ENCODE data around the gene LENG9.
A peak's percentile ranks its signal among the peaks of the same experiment; 100 is the strongest.
"Not testable (repeated sequence)": the region's sequence is repeated elsewhere in the genome, so short reads cannot be mapped to it uniquely, and the experiment has no call there.

Gene LENG9

DNA sequence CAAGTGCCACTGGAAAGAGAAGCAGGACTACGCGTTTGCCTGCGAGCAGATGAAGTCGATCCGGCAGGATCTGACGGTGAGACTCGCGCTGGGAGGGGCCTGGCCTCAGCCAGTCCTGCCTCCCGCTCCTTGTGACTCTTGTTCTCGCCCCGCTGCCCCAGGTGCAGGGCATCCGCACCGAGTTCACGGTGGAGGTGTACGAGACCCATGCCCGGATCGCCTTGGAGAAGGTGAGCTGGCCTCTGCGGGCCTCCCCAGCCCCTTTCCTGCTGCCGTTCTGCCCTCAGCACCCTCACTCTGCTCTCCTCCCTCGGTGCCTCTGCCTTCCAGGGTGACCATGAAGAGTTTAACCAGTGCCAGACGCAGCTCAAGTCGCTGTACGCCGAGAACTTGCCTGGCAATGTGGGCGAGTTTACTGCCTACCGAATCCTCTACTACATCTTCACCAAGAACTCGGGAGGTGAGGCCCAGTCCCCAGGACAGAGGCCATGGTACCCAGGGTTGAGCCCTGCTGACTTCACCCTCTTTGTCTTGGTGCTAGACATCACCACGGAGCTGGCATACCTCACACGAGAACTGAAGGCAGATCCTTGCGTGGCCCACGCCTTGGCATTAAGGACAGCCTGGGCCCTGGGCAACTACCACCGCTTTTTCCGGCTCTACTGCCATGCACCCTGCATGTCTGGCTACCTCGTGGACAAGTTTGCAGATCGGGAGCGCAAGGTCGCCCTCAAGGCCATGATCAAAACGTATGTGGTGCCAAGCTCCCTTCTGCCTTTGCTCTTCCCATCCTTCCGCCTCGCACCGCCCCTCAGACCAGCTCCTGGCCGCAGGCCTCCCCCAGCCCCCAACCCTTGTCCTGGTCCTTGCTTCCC, 5.6 kb downstream of the LENG9 start:
- no peak for DNase-seq

DNA sequence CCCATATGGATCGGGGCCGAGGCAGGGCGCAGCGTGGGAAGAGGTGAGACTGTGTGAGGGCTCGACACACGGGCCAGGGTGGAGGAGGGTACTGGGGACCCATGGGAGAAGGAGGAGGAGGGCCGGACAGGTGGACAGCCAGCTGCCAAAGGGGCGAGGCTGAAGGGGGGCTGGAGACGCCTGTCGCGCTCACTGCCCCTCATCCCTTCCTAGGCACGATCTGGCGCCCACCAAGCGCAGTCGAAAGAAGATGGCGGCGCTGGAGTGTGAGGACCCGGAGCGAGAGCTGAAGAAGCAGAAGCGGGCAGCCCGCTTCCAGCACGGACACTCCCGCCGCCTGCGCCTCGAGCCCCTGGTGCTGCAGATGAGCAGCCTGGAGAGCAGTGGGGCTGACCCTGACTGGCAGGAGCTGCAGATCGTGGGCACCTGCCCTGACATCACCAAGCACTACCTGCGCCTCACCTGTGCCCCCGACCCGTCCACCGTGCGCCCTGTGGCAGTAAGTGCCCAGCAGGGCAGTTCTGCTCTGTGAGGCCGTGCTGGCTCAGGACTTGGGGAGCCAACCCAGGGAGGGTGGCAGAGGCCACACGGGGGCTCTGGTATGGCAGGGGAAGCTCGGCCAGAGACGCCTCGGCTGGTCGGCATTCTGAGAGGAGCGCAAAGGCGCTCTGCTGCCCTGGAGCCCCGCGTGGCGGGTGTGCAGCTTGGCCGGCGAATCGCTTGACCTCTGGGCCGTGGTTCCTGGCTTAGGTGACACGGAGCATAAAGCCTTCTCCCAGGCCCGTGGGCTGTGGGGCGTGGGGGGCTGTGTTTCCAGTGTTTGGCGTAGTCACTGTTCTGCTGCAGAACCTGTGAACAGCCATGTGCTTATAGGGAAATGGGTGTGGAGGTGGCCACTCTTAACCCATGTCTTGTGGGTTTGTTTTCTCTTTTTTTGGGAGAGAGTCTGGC, 6.9 kb downstream of the LENG9 start:
- DNase-seq, result no peak

DNA sequence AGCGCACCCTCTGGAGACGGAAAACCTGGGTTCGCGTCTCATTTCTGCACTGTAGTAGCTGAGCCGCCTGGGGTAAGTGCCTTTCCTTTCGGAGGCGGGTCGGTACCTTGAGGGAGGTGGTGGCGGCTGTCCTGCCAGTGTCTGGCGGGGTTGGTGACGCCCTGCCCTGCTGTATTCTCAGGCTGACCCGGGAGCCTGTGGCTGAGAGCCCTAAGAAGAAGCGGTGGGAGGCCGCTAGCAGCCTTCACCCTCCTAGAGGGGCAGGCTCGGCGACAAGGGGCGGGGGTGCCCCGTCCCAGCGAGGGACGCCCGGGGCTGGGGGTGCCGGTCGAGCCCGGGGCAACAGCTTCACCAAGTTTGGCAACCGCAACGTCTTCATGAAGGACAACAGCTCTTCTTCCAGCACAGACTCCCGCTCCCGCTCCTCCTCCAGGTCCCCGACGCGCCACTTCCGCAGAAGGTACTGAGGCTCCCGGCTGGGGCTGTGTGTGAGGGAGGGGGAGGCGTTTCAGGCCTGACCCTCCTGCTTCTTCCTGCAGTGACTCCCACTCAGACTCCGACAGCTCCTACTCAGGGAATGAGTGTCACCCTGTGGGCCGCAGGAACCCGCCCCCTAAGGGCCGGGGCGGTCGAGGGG, 7.7 kb downstream of the LENG9 start:
- DNase-seq, result no peak

DNA sequence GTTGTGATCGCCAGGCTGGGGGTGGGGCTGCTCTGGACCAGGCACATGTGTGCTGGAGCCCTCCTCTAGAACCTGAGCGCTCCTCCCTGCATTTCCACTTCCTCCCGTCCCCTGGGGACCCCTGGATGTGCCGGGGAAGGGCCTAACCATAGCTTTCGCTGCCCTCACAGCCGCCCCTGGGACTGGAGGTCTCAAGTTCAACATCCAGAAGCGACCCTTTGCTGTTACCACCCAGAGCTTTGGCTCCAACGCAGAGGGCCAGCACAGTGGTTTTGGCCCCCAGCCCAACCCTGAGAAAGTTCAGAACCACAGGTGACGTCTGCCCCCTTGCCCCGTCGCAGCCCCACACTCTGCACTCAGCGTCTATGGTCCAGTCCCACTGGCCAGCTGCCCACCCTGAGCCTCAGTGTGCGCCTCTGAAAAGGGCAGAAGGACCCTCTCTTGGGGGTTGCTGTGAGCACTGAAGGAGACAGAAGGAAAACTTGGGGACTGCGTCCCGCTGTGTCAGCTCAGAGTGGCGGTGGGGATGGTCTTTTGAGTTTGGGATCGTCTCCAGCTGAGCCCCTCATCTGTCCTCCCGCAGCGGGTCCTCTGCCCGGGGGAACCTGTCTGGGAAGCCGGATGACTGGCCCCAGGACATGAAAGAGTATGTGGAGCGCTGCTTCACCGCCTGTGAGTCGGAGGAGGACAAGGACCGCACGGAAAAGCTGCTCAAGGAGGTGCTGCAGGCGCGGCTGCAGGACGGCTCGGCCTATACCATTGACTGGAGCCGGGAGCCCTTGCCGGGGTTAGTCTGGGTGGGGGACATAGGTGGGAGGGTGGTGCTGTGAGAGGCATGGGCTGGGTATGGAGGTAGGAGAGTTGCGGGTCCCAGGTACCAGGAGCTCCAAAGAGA, 8.6 kb downstream of the LENG9 start:
- DNase-seq, result no peak

DNA sequence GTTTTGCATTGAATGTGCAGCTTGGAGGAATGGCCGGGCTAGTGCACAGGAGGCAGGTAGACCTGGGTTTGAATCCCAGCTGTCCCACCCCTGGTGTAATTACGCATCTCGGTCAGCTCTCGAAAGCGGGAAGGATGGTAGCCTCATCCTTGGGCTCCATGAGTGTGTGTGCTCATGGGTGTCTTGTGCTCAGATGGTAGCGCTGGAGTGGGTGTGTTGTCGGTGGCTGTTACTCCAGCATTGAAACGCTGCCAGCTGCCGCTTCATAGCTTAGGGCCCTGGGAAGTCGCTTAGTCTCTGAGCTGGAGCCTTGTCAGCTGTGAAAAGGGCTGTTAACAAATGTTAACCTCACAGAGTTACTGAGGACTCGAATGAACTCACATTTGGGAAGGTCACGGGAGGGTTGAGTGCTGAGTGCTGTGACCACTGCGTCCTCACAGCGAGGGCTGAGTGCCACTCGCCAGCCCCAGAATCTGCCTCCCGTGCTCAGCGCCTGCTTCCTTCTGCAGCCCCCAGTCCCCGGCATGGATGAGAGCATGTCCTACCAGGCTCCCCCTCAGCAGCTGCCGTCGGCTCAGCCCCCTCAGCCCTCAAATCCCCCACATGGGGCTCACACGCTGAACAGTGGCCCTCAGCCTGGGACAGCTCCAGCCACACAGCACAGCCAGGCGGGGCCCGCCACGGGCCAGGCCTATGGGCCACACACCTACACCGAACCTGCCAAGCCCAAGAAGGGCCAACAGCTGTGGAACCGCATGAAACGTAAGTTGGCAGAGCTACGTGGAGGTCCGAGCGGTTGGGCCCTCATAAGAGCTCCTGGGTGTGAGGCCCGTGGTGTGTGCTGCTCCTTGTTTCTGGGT, 9.4 kb downstream of the LENG9 start:
- no peak for DNase-seq

DNA sequence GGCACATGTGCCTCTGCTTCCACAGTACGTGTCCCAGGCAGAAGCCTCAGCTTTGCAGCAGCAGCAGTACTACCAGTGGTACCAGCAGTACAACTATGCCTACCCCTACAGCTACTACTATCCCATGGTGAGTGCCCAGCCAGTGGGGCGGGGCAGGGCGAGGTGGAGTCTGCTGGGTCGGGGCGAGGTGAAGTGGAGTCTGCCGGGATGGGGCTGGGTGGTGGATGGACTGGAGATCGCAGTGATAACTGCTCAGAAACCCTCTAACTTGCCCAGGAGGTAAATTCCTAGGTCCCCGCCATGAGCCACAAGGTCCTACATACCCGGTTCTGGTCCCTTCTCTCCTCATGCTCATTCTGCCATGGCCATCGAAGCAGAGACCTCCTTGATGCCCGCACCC, 11.0 kb downstream of the LENG9 start:
- DNase-seq, result no peak

DNA sequence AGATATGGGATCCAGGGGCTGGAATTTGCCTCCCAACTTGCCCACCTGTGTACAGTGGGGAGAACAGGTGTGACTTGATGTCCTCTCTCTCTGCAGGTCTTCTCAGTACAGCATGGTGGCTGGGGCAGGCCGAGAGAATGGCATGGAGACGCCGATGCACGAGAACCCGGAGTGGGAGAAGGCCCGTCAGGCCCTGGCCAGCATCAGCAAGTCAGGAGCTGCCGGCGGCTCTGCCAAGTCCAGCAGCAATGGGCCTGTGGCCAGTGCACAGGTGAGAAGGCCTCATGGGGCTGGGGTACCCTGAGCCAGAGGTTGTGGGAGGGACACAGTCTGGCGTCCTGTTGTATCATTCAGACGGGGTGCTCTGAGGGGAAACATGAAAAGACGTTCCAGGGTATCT, 11.6 kb downstream of the LENG9 start:
- DNase-seq, result no peak

DNA sequence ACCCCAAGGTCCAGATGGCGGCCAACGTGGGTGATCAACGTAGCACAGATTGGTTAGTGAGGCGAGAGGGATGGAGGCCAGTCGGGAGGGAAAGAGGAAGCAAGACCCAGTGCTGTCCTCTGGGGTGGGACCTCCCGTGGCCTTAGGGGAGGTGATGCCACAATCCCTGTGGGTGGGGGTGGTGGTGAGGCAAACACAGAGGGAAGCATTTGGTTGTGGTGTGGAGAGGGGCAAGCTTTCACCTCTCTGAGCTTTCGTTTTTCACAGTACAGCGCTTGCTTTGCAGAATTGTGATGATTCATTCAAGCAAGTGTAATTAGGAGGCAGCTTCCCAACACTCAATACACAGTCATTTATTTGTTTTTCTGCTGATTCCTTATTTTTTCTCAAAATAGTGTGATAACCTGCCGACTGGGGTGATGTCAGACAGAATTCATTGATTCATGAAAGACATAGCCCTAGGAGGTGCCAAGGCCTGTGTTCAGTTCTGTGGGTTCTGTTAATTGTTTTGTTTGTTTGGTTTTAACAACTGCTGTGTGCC, 12.2 kb downstream of the LENG9 start:
- no peak for DNase-seq

DNA sequence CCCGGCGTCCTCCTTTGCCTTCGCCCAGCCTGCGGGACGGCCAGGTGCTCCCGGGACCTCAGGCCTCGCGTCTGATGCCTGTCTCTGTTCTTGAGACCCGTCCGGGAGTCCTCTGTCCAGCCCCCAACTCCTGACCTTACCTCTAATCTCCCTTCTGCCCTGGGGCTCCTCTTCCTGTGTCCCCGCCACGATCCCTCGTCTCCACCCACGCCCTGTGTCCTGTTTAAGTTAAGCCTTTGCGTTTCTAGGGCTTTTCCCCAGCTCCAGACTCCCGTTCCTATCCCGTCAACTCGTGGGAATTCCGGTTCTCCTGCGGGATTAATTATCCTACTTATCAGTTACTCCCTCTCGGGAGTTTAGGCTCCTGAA, 13.9 kb downstream of the LENG9 start:
- DNase-seq, result no peak

DNA sequence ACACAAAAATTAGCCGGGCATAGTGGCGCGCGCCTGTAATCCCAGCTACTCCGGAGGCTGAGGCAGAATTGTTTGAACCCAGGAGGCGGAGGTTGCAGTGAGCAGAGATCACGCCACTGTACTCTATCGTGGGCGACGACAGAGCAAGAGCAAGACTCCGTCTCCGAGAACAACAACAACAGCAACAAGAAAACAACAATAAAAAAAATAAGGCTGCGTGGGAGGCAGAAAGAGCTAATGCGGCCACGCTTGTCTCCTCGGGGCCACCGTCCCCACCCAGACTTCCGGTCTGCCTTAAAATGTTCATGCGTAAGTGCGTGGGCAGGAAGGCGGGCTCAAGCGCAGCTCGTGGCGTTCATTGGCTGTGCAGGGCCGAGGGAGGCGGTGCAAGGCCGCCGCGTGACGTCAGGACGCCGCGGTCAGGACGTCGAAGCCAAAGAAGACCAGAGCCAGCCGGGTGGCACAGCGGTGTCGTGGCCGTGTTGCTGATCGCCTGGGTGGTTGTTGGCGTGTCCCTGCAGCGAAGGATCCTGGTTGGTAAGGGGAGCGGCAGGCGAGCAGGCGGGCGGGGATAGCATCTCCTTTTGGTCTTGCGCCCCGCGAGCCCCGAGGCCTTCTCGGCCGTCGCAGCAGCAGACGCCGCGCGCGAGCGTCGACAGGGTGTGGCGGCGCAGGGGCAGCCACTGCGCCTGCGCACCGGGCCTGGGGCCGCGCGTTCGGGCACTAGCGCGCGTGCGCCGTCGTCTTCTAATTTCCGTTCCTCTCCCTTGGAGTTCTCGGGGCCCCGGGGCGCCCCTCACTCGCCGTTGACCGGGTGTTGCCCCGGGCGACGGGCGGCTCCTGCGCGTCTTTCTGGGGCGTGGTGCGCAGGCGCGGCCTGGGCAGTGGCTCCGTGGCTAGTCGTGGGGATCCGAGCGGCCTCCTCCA, 14.5 kb downstream of the LENG9 start, which contains the start of gene LENG8:
Gene LENG8 (plus strand): TSS at position 426 of the 927 bp plus-strand sequence. CDS start 2,146 bp downstream, outside the sequence.
- peak; percentile 96 for DNase-seq

DNA sequence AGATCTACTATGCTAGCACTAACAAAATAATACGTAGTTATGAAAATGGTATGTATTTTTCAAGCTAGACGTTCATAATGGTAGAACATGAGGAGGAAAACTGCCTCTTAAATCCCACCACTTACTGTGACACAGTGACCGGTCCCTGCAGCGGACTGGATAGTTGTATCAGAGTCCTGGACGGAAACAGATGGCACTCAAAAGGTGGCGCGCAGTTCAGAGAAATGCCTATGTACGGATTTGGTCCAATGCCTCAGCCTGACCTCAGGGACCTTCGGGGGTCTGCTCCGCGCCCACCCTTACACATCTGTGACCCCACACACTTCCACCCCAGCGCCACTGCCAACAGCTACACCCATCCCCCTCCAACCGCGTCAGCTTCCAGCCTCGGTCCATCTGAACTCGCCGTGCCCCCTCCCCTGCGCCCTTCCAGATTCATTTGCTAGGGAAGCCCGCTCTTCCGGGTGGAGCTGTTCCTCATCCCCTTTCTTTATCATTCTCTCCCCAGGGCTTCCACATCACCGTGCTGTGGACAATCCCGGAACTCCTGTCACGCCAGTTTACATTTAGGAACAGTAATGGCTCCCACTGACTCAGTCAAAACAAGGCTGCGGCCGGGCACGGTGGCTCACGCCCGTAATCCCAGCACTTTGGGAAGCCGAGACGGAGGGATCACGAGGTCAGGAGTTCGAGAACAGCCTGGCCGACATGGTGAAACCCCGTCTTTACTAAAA, 15.4 kb downstream of the LENG9 start:
- no peak for DNase-seq

DNA sequence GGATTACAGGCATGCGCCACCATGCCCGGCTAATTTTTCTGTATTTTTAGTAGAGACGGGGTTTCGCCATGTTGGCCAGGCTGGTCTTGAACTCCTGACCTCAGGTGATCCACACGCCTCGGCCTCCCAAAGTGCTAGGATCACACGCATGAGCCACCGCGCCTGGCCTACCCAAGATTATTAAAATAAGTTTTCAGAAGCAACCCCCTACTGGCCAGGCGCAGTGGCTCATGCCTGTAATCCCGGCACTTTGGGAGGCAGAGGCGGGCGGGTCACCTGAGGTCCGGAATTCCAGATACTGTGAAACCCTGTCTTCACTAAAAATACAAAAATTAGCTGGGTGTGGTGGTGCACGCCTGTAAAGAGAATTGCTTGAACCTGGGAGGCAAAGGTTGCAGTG, 17.2 kb downstream of the LENG9 start:
- DNase-seq, result not testable (repeated sequence)

DNA sequence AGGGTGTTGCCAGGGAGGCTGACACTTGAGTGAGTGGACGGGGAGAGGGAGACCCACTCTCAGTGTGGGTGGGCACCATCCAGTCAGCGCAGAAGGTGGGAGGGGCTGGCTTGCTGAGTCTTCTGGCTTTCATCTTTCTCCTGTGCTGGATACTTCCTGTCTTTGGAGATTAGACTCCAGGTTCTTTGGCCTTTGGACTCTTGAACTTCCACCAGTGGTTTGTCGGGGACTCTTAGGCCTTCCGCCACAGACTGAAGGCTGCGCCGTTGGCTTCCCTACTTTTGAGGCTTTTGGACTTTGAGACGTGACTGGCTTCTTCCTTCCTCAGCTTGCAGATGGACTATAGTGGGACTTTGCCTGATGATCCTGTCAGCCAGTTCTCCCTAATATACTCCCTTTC, 18.8 kb downstream of the LENG9 start:
- no peak for DNase-seq

DNA sequence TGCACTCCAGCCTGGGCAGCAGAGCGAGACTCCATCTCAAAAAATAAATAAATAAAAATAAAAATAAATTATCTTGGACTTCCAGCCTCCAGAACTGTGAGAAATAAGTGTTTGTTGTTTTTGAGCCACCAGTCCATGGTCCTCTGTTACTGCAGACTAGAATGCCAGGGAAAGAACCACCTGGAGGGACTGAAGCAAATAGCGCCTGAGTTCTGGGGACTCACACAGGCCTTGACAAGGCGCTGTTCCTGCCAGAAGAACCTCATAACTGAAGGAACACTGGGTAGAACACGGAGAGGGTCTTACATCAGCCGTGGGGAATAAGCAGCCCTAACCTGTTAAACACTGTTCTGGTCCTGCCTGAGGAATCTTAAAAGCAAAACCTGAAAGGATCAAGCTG, 22.9 kb downstream of the LENG9 start:
- no peak for DNase-seq

DNA sequence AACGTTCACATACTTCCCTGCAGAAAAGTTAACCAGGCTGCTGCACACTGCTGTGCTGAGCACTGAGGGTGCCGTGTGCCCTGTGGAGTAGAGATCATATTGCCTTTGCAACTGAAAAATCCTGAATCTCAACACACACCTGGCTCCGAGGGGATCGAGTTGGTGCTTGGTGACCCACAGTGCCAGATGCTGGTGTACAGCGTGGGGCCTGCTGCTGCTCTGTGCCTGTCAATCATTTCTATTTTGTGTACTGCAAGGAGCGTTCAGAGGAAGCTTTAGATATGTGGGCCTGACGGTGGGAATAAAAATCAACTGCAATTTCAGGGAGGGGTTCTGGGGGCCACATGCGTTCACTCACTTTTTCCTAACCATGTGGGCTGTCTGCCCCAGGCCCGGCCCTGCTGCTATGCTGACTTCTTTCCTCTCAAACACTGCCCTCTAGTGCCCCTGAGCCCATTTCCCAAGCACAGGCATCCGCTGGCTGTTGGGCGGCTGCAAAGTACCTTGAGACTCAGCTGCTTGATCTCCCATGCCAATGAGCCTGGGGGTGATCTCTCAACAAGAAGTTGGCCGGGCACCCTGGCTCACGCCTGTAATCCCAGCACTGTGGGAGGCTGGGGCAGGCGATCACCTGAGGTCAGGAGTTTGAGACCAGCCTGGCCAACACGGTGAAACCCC, 24.3 kb downstream of the LENG9 start:
- no peak for DNase-seq

DNA sequence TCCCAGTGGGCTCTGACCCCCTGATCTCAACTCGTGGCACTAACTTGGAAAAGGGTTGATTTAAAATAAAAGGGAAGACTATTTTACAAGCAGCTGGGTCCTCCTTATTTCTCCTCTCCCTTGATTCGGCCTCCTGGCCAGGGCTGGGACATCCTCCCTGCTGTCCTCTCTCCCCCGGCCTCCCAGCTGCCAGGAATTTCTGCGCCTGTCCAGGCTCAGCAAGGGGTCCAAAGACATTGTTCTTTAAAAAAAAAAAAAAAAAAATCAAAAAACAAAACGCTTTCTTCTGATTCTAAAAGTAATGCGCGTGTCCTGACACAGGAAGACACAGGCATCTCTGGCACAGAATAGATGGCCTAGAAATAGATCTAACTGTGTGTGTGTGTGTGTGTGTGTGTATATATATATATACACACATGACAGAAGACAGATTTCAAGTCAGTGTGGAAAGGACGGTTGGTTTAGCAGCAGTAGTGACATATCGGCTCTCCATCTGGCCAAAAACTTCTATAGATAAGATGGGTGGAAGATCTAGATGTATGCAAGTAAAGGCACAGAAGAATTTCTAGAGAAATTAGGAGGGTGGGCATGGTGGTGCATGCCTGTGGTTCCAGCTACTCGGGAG, 26.8 kb downstream of the LENG9 start:
- no peak for DNase-seq

DNA sequence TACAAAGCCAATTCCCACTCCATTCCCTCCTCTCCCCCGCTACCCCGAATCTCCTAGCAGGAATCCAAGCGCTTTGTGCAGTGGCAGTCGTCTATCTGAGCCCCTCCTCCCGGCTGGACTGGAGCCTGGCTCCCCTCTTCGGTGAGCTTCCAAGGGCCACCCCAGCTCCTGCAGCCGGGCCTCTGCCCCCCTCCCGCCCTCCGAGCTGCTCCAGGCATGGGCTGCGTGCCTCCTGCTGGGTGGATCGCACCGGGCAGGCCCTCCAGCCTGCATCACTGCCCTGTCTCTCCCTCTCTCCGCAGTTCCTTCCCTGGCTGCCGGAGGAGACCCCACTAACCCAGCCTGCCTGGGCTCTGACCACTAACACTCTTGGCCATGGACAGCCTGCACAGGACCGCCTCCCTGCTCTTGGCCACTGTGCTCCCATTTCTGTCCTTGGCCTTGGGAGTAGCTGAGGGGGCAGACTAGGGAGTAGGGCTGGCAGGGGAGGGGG, 27.5 kb downstream of the LENG9 start:
- no peak for DNase-seq

DNA sequence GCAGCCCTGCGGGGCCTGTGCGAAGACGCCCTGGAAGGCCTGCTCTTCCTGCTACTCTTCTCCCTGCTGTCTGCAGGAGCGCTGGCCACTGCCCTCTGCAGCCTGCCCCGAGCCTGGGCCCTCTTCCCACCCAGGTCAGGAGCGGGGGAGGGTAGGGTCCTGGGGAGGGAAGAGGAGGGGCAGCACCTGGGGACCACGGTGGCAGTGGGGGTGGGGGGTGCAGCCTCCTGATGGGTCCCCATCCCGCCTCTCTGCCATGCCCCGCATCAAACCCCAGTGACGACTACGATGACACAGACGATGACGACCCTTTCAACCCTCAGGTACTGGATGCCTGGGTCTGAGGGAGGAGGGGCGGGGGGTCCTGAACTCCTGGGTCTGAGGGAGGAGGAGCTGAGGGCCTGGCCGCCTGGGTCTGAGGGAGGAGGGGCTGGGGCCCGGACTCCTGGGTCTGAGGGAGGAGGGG, 28.0 kb downstream of the LENG9 start:
- no peak for DNase-seq
